Left ventricle myocardium inferior (tissue), 1 donor: ENCODE results near the gene SLC6A12. TPM values are rescaled to one million over a fixed set of nuclear protein-coding genes. Genes with fewer than 3 reads are reported as not detected.

Experiments used
- DNase-seq: peaks from one replicate; pipeline ENCODE4 v3.0.0-alpha.2; 2020
- H3K27ac ChIP-seq: fragments of 200-600 bp; replicated peaks from 2 replicates; pipeline ENCODE4 v1.8.0; 2021
- H3K27me3 ChIP-seq: fragments of 200-600 bp; 2 replicates; pipeline ENCODE4 v1.8.0; 2021; ENCODE audit warnings: low read depth
- H3K36me3 ChIP-seq: fragments of 200-600 bp; 2 replicates; pipeline ENCODE4 v1.8.0; 2021
- H3K4me1 ChIP-seq: fragments of 200-600 bp; 2 replicates; pipeline ENCODE4 v1.8.0; 2021
- H3K4me3 ChIP-seq: fragments of 200-600 bp; 2 replicates; pipeline ENCODE4 v1.8.0; 2021; ENCODE audit warnings: mild to moderate bottlenecking, moderate library complexity
- H3K9me3 ChIP-seq: fragments of 200-600 bp; replicated peaks from 2 replicates; pipeline ENCODE4 v1.8.0; 2021
- intact Hi-C: fragments of 100-400 bp; cut with micrococcal nuclease; formaldehyde crosslinking; loops from one replicate; pipeline ENCODE4 v1.11.0; 2022
- total RNA-seq: library from RNA; stranded (reverse); fragmentation: NEBNext Ultra II Directional; extraction: Animal tissue kit (Norgen Biotek cat#: 25700); gene quantifications from one replicate; pipeline ENCODE4 v1.2.1, GENCODE V29; 2021
- TF ChIP-seq, protein P1 (sequence below): fragments of 200-600 bp; IDR thresholded peaks from 2 replicates; pipeline ENCODE4 v1.8.0; 2021; ENCODE audit warnings: antibody characterized with exemption, mild to moderate bottlenecking, borderline replicate concordance
- donor health status: DM: no; HTN: yes; CAD: no; lungs with severe emphysema.

SLC6A12 gene
- total RNA-seq, 1 donor from 2014 or later: 1.2 TPM

DNA sequence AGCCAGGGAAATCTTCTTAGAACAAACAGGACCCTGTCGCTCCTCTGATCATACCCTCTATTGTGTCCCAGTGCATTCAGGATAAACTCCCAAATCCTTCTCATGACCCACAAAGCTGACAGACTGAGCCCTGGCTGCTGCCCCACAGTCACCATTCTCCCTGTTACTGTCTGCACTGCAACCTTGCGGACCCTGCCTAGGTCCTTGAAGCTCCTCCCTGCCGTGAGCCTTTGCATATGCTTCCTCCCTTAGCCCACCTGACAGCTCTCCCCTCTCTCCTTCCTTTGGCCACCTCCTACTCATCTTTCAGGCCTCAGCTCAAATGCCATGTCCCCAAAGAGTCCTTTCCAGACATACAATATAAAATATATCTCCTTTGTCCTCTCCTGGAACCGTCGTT, 62.4 kb downstream of the SLC6A12 start:
- no peaks in the 10 kb centered on the region for H3K9me3 ChIP-seq
- H3K4me3 ChIP-seq: no peak overlapping the region
- intact Hi-C loops: no loop called here
- TF ChIP-seq, protein P1, sequence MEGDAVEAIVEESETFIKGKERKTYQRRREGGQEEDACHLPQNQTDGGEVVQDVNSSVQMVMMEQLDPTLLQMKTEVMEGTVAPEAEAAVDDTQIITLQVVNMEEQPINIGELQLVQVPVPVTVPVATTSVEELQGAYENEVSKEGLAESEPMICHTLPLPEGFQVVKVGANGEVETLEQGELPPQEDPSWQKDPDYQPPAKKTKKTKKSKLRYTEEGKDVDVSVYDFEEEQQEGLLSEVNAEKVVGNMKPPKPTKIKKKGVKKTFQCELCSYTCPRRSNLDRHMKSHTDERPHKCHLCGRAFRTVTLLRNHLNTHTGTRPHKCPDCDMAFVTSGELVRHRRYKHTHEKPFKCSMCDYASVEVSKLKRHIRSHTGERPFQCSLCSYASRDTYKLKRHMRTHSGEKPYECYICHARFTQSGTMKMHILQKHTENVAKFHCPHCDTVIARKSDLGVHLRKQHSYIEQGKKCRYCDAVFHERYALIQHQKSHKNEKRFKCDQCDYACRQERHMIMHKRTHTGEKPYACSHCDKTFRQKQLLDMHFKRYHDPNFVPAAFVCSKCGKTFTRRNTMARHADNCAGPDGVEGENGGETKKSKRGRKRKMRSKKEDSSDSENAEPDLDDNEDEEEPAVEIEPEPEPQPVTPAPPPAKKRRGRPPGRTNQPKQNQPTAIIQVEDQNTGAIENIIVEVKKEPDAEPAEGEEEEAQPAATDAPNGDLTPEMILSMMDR: no peak
- DNase-seq: no peak
- no peaks in the 10 kb centered on the region for H3K4me1 ChIP-seq
- H3K27ac ChIP-seq: no peak overlapping the region
- H3K36me3 ChIP-seq: no peaks in the 10 kb centered on the region
- peaks cover 20% of the 10 kb centered on the region for H3K27me3 ChIP-seq

DNA sequence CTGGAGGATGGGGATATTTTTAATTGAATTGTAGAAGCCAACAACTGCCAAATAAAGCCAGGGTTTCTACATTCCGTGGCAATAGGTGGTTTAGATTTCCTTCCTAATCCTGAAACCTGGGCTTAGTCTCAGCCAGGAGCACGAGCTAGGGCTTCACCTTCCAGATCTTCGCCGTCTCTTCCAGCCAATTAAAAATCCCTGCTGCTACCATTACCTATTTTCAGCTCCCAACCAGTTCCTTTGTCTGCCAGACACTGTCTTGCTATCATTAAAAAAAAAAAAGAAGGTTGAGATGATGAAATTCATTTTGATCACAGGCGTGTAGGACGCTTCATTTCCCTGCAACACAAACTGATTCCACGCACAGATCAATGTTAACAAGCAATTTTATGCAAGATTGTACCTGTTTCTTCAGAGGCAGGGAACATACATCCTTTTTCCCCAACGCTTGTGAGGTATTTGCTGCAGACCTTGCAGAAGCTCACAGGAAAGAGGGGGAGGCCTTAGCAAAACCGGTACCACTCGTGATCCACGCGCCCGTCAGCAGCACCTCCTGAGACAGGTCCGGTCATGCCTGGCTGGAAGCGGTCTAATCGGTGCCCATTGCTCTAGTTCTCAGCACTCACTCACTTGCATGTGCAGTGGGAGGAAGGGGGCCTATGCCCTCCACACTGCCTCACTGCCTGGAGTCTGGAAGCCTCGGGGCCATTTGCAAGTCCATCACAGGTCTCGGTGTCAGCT, 65.1 kb downstream of the SLC6A12 start:
- TF ChIP-seq, protein P1: no peak
- Histone ChIP-seq H3K36me3 (no peaks in the 10 kb centered on the region), H3K9me3 (no peaks in the 10 kb centered on the region), H3K27ac (no peak overlapping the region), H3K4me3 (no peak overlapping the region), H3K4me1 (no peaks in the 10 kb centered on the region), H3K27me3 (peaks cover 20% of the 10 kb centered on the region)
- intact Hi-C loops: no loop called here
- DNase-seq: no peak

DNA sequence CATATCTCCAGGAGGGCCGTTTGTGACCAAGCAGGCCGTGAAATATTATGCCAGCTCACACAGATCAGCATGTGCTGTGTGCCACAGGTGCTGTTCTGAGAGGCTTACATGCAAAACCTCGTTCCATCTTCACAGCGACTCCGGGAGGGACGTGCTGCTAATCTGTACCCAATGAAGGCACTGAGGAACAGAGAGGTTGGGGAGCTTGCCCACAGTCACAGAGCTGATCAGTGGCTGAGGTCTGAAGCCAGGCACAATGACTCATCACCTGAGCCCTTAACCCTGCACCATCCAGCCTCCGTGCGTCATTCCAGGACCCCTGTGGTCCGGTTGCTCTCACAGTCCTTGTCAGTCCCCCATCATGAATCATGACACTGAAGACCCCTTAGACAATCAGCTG, 66.7 kb downstream of the SLC6A12 start:
- DNase-seq: no peak
- no peaks in the 10 kb centered on the region for H3K9me3 ChIP-seq
- H3K36me3 ChIP-seq: no peaks in the 10 kb centered on the region
- H3K27ac ChIP-seq: no peak overlapping the region
- H3K4me3 ChIP-seq: no peak overlapping the region
- no peaks in the 10 kb centered on the region for H3K4me1 ChIP-seq
- H3K27me3 ChIP-seq: peaks cover 18% of the 10 kb centered on the region
- TF ChIP-seq, protein P1: no peak
- intact Hi-C loops: no loop called here

DNA sequence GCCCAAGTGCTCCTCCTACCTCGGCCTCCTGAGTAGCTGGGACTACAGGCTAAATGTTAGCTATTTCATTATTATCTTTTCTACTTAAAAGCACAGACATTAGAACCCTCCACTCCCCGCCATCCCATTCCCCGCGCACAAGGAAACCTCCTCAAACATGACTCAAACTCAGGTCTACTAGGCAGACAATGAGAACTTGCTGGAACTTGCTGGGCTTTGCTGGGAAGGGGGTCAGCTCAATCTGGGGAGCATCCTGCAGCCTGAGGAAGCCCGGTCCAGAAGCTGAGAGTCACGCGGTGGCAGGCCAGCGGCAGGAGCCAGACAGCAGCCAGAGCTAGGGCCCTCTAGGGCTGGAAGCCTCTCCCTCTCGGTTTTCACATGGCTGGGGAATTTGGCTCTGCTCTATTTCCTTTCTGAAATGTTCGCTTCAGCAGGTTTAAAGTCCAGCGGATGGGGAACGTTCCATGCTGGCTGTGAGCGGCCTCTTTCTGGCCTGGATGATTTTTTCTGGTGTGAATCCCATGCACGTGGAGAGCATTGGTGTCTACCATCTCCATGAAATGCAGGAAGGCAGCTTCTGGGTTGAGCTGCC, 68.5 kb downstream of the SLC6A12 start:
- Histone ChIP-seq H3K27me3 (peaks cover 25% of the 10 kb centered on the region), H3K9me3 (no peaks in the 10 kb centered on the region), H3K27ac (no peak overlapping the region), H3K36me3 (no peaks in the 10 kb centered on the region), H3K4me1 (no peaks in the 10 kb centered on the region), H3K4me3 (no peak overlapping the region)
- TF ChIP-seq, protein P1: no peak
- no peak for DNase-seq
- intact Hi-C loops: no loop called here

DNA sequence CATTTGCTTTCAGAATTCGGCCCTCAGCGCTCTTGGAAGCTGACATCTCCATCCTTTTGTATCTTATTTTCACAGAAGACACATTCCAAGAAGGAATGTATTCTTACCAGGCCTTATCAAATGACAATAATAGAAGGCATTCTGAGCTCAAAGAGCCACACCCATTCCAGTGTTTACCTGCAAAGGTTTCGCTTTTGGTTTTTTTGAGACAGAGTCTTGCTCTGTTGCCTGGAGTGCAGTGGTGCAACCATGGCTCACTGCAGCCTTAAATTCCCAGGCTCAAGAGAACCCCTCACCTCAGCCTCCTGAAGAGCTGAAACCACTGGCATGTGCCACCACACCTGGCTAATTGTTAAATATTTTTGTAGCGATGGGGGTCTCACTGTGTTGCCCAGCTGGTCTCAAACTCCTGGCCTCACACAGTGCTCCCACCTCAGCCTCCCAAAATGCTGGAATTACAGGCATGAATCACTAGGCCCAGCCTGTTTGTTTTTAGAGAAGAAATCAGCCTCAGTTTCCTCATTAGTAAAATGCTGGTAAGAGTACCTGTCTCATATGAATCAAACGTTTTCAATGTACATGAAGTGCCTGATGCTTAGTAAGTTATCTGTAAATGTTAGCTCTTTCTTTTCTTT, 69.2 kb downstream of the SLC6A12 start:
- intact Hi-C loops: no loop called here

More for the DNA sequence above, 69.2 kb downstream of the SLC6A12 start:
- peaks cover 29% of the 10 kb centered on the region for H3K27me3 ChIP-seq
- H3K9me3 ChIP-seq: no peaks in the 10 kb centered on the region
- peaks cover 5% of the 10 kb centered on the region for H3K4me1 ChIP-seq
- H3K36me3 ChIP-seq: no peaks in the 10 kb centered on the region
- no peak overlapping the region for H3K4me3 ChIP-seq
- TF ChIP-seq, protein P1: no peak
- DNase-seq: no peak
- no peak overlapping the region for H3K27ac ChIP-seq
